ENCODE measurements around the gene SLC35F5. TPM values are rescaled to one million over a fixed set of nuclear protein-coding genes. Genes with fewer than 3 reads are reported as not detected.

Gene SLC35F5
- total RNA-seq, 1 experiment from 2014 or later, result 26.2 TPM

DNA sequence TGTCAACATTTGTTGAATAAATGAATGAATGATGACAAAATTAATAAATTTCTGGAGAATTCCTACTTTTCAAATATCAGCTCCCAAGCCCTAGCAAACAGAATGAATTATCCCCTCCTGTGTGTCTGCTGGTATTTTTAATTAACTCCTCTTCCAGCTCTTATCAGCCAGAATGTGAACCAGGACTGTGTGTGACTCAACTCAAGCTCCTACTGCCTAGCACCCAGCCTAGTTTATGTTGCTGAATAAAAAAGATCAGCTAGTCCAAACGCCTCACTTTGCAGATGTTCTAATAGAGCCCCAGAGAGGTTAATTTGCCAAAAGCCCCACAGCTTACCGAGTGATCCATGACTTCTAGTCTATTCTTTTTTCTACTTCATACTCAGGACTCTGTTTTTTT is 79.1 kb downstream of the SLC35F5 start:
- no TSS peak for BruUV-seq (replicated peaks)
- POLR2A ChIA-PET (ENCODE audit: low non-redundant PET), result no interaction called here
- CTCF ChIA-PET, result no interaction called here

GRCh38 chr2:113676623-113677266 is 79.7 kb downstream of the SLC35F5 start:
- no peaks in the 10 kb centered on the region for H3K9me3 ChIP-seq (ENCODE audit: low read depth, low read length, poor library complexity, severe bottlenecking)
- no TSS peak for BruUV-seq (replicated peaks)
- CTCF ChIA-PET, result no interaction called here
- intact Hi-C loops (cut with micrococcal nuclease; ENCODE audit: unreplicated experiment), result no loop called here
- H3K27me3 ChIP-seq (replicated peaks; ENCODE audit: insufficient read depth, low read depth, low read length, poor library complexity), result no peaks in the 10 kb centered on the region
- POLR2A ChIA-PET (ENCODE audit: low non-redundant PET), result no interaction called here
- no peak overlapping the region for H3K27ac ChIP-seq (ENCODE audit: low read depth, low read length, poor library complexity, severe bottlenecking)
- no peak overlapping the region for H3K4me3 ChIP-seq (ENCODE audit: low read depth, low read length, poor library complexity, severe bottlenecking)
- H3K4me1 ChIP-seq (ENCODE audit: insufficient read depth, low read length, poor library complexity, severe bottlenecking), result no peaks in the 10 kb centered on the region
- TF ChIP-seq CTCF (conservative IDR thresholded peaks at IDR 0.05; ENCODE audit: low read depth, low read length) (no peak), EZH2 (IDR thresholded peaks at IDR 0.05; ENCODE audit: borderline replicate concordance, low read depth, low read length, poor library complexity, severe bottlenecking) (no peak)
- no peak for DNase-seq (ENCODE audit: low spot score)
- H3K36me3 ChIP-seq (ENCODE audit: insufficient read depth, low read length, poor library complexity, severe bottlenecking), result no peaks in the 10 kb centered on the region

More for the DNA sequence above, 79.1 kb downstream of the SLC35F5 start:
- no peak for DNase-seq (ENCODE audit: low spot score)
- no peak overlapping the region for H3K27ac ChIP-seq (ENCODE audit: low read depth, low read length, poor library complexity, severe bottlenecking)
- no peak overlapping the region for H3K4me3 ChIP-seq (ENCODE audit: low read depth, low read length, poor library complexity, severe bottlenecking)
- no peaks in the 10 kb centered on the region for H3K9me3 ChIP-seq (ENCODE audit: low read depth, low read length, poor library complexity, severe bottlenecking)
- intact Hi-C loops (cut with micrococcal nuclease; ENCODE audit: unreplicated experiment), result no loop called here
- H3K4me1 ChIP-seq (ENCODE audit: insufficient read depth, low read length, poor library complexity, severe bottlenecking), result no peaks in the 10 kb centered on the region
- H3K36me3 ChIP-seq (ENCODE audit: insufficient read depth, low read length, poor library complexity, severe bottlenecking), result no peaks in the 10 kb centered on the region
- TF ChIP-seq CTCF (conservative IDR thresholded peaks at IDR 0.05; ENCODE audit: low read depth, low read length), result no peak
- TF ChIP-seq EZH2 (IDR thresholded peaks at IDR 0.05; ENCODE audit: borderline replicate concordance, low read depth, low read length, poor library complexity, severe bottlenecking), result no peak
- H3K27me3 ChIP-seq (replicated peaks; ENCODE audit: insufficient read depth, low read depth, low read length, poor library complexity), result no peaks in the 10 kb centered on the region

DNA sequence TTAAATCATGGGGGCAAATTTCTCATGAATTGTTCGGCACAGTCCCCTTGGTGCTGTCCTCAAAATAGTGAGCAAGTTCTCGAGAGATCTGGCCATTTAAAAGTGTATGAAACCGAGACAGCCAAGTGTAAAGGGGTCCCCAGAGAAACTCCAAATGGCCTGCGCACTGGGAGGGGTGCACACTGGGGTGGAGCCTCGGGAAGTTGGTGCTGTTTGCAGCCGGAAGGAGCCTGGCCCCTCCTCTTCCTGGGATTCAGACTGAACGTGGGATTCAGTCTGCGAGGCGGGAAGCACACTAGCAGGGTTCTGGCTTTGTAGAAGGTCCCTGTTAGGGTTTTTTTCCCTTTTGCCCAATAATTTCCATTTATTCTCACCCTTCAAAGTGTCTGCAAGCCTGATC is 80.6 kb downstream of the SLC35F5 start:
- H3K9me3 ChIP-seq (ENCODE audit: low read depth, low read length, poor library complexity, severe bottlenecking), result no peaks in the 10 kb centered on the region
- H3K36me3 ChIP-seq (ENCODE audit: insufficient read depth, low read length, poor library complexity, severe bottlenecking), result no peaks in the 10 kb centered on the region
- intact Hi-C loops (cut with micrococcal nuclease; ENCODE audit: unreplicated experiment), result no loop called here
- no peak for TF ChIP-seq EZH2 (IDR thresholded peaks at IDR 0.05; ENCODE audit: borderline replicate concordance, low read depth, low read length, poor library complexity, severe bottlenecking)
- no peak for TF ChIP-seq CTCF (conservative IDR thresholded peaks at IDR 0.05; ENCODE audit: low read depth, low read length)
- no peak for DNase-seq (ENCODE audit: low spot score)
- CTCF ChIA-PET, result no interaction called here
- H3K4me1 ChIP-seq (ENCODE audit: insufficient read depth, low read length, poor library complexity, severe bottlenecking), result no peaks in the 10 kb centered on the region
- no peak overlapping the region for H3K4me3 ChIP-seq (ENCODE audit: low read depth, low read length, poor library complexity, severe bottlenecking)
- H3K27me3 ChIP-seq (replicated peaks; ENCODE audit: insufficient read depth, low read depth, low read length, poor library complexity), result no peaks in the 10 kb centered on the region
- H3K27ac ChIP-seq (ENCODE audit: low read depth, low read length, poor library complexity, severe bottlenecking), result no peak overlapping the region
- no TSS peak for BruUV-seq (replicated peaks)
- POLR2A ChIA-PET (ENCODE audit: low non-redundant PET), result no interaction called here

Data from A673 (cell line).